ENCODE results near the gene ZBTB46. TPM values are rescaled to one million over a fixed set of nuclear protein-coding genes. Genes with fewer than 3 reads are reported as not detected.

ZBTB46 gene
- total RNA-seq, 1 experiment from 2014 or later: 10.7 TPM

DNA sequence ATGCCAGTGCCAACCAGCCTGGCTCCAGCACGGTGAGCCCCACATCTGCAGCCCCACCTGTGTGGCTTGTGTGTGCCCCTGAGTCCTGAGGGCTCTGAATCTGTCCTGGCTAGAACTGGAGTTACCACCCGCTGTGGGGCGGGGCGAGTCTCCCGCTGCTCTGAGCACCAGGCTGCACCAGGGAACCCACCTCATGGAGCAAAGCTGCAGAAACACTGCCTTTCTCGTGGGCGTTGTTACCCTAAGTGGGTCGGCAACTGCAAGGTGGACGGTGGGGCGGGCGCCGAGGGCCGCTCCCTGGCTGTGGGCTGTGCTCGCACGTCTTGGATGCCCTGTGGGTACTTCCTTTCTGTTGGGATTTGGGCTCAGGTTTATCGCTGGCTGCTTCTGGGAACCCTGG, 12.7 kb upstream of the ZBTB46 start (continued):
- TF ChIP-seq, protein P1, sequence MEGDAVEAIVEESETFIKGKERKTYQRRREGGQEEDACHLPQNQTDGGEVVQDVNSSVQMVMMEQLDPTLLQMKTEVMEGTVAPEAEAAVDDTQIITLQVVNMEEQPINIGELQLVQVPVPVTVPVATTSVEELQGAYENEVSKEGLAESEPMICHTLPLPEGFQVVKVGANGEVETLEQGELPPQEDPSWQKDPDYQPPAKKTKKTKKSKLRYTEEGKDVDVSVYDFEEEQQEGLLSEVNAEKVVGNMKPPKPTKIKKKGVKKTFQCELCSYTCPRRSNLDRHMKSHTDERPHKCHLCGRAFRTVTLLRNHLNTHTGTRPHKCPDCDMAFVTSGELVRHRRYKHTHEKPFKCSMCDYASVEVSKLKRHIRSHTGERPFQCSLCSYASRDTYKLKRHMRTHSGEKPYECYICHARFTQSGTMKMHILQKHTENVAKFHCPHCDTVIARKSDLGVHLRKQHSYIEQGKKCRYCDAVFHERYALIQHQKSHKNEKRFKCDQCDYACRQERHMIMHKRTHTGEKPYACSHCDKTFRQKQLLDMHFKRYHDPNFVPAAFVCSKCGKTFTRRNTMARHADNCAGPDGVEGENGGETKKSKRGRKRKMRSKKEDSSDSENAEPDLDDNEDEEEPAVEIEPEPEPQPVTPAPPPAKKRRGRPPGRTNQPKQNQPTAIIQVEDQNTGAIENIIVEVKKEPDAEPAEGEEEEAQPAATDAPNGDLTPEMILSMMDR (IDR thresholded peaks at IDR 0.05 in 2 of 3, conservative IDR thresholded peaks at IDR 0.05 in 1 of 3; ENCODE audit: borderline replicate concordance in 1 of 3, insufficient read depth in 1 of 3, low read depth in 2 of 3, low read length in 2 of 3): no peak
- no peak for TF ChIP-seq POLR2A (IDR thresholded peaks at IDR 0.05; ENCODE audit: borderline replicate concordance, extremely low read depth, insufficient read depth, insufficient read length)
- no peak for TF ChIP-seq SIN3A (IDR thresholded peaks at IDR 0.05; ENCODE audit: low read depth)
- no peak for TF ChIP-seq TCF7L2 (IDR thresholded peaks at IDR 0.05; ENCODE audit: borderline replicate concordance, extremely low read depth, insufficient read depth, insufficient read length)
- TF ChIP-seq ZBTB33 (IDR thresholded peaks at IDR 0.05; ENCODE audit: extremely low read depth, insufficient replicate concordance, low read length): no peak
- TF ChIP-seq ZFX (IDR thresholded peaks at IDR 0.05): no peak
- no peak for TF ChIP-seq MAX (IDR thresholded peaks at IDR 0.05)
- TF ChIP-seq YY1 (IDR thresholded peaks at IDR 0.05; ENCODE audit: extremely low read depth, insufficient replicate concordance, low read depth, low read length): no peak

GRCh38 chr20:63843222-63843621, 12.2 kb upstream of the ZBTB46 start:
- TF ChIP-seq, protein P2, sequence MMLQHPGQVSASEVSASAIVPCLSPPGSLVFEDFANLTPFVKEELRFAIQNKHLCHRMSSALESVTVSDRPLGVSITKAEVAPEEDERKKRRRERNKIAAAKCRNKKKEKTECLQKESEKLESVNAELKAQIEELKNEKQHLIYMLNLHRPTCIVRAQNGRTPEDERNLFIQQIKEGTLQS (IDR thresholded peaks at IDR 0.05): no peak
- no peak for TF ChIP-seq ELF1 (IDR thresholded peaks at IDR 0.05; ENCODE audit: borderline replicate concordance, low read depth)
- no peak for TF ChIP-seq ZNF274 (IDR thresholded peaks at IDR 0.05; ENCODE audit: low read depth, low read length)
- TF ChIP-seq TCF7L2 (IDR thresholded peaks at IDR 0.05; ENCODE audit: borderline replicate concordance, extremely low read depth, insufficient read depth, insufficient read length): no peak
- no peak for TF ChIP-seq SRF (IDR thresholded peaks at IDR 0.05; ENCODE audit: low read depth)
- TF ChIP-seq EZH2phosphoT487 (IDR thresholded peaks at IDR 0.05; ENCODE audit: borderline replicate concordance): no peak
- TF ChIP-seq SIN3A (IDR thresholded peaks at IDR 0.05; ENCODE audit: low read depth): no peak
- no peak for TF ChIP-seq JUND (IDR thresholded peaks at IDR 0.05)
- no peak for TF ChIP-seq CEBPB (IDR thresholded peaks at IDR 0.05; ENCODE audit: low read depth)
- TF ChIP-seq, protein P1 (IDR thresholded peaks at IDR 0.05 in 2 of 3, conservative IDR thresholded peaks at IDR 0.05 in 1 of 3; ENCODE audit: borderline replicate concordance in 1 of 3, insufficient read depth in 1 of 3, low read depth in 2 of 3, low read length in 2 of 3): no peak
- TF ChIP-seq FOSL1 (IDR thresholded peaks at IDR 0.05; ENCODE audit: low read depth): no peak
- TF ChIP-seq MAX (IDR thresholded peaks at IDR 0.05): no peak
- no peak for DNase-seq (ENCODE audit: low read depth, low spot score)
- Histone ChIP-seq H3K27me3 (ENCODE audit: insufficient read depth, low read length) (no peaks in the 10 kb centered on the region), H3K9me3 (ENCODE audit: control insufficient read depth in 1 of 2, insufficient read depth in 1 of 2, low read depth in 1 of 2, low read length in 2 of 2) (no peaks in the 10 kb centered on the region), H2AFZ (ENCODE audit: low read depth, low read length, poor library complexity, severe bottlenecking) (no peak overlapping the region), H3K4me1 (ENCODE audit: control insufficient read depth in 1 of 2, insufficient read depth in 2 of 2, low read length in 2 of 2) (peaks cover 23 to 28% of the 10 kb centered on the region in 2 experiments), H3K27ac (ENCODE audit: low read depth, low read length) (no peak overlapping the region), H3K79me2 (ENCODE audit: insufficient read depth, low read length) (no peaks in the 10 kb centered on the region), H3K9me2 (ENCODE audit: insufficient read depth) (no peaks in the 10 kb centered on the region), H3K4me2 (ENCODE audit: low read length) (no peak overlapping the region), H3K9ac (ENCODE audit: low read length) (no peak overlapping the region), H3K4me3 (replicated peaks in 1 of 2; ENCODE audit: low read depth in 1 of 2, low read length in 2 of 2) (no peak overlapping the region), H3K36me3 (ENCODE audit: control insufficient read depth in 1 of 2, insufficient read depth in 2 of 2, low read length in 2 of 2) (no peaks in the 10 kb centered on the region), H4K20me1 (ENCODE audit: insufficient read depth) (no peaks in the 10 kb centered on the region)
- ATAC-seq: no peak
- intact Hi-C loops (cut with micrococcal nuclease): no loop called here
- POLR2A ChIA-PET: no interaction called here
- RAD21 ChIA-PET (ENCODE audit: low non-redundant PET in 1 of 2, low total read pairs in 2 of 2, uncharacterized antibody in 2 of 2, unreplicated experiment in 2 of 2): no interaction called here
- CTCF ChIA-PET: no interaction called here
- no TSS peak for BruUV-seq (replicated peaks)

All from HCT116 (cell line).